HEK293 (cell line): ENCODE measurements around the gene STK11.

Experiments
- EGR2 ChIP-seq: fragments of 450-650 bp; formaldehyde crosslinking; IDR thresholded peaks from 2 replicates; pipeline ENCODE4 v1.5.1; 2016; ENCODE audit warnings: low read depth, missing biosample characterization, missing genetic modification characterization
- GFI1B ChIP-seq: fragments of 450-650 bp; formaldehyde crosslinking; IDR thresholded peaks from 2 replicates; pipeline ENCODE4 v1.5.1; 2016; ENCODE audit warnings: missing biosample characterization, missing genetic modification characterization
- GLIS1 ChIP-seq: fragments of 450-650 bp; formaldehyde crosslinking; IDR thresholded peaks from 2 replicates; pipeline ENCODE4 v1.5.1; 2016; ENCODE audit warnings: missing biosample characterization, missing genetic modification characterization
- IKZF3 ChIP-seq: fragments of 450-650 bp; IDR thresholded peaks from 2 replicates; pipeline ENCODE4 v1.5.0; 2018; ENCODE audit warnings: missing biosample characterization, mild to moderate bottlenecking, missing genetic modification characterization, moderate library complexity
- KLF1 ChIP-seq: fragments of 450-650 bp; formaldehyde crosslinking; IDR thresholded peaks from 2 replicates; pipeline ENCODE4 v1.5.1; 2016; ENCODE audit warnings: missing biosample characterization, missing genetic modification characterization
- KLF7 ChIP-seq: fragments of 450-650 bp; formaldehyde crosslinking; IDR thresholded peaks from 2 replicates; pipeline ENCODE4 v1.5.1; 2016; ENCODE audit warnings: missing biosample characterization, missing genetic modification characterization, borderline replicate concordance
- KLF8 ChIP-seq: fragments of 450-650 bp; formaldehyde crosslinking; IDR thresholded peaks from 2 replicates; pipeline ENCODE4 v1.5.1; 2016; ENCODE audit warnings: missing biosample characterization, missing genetic modification characterization
- KLF9 ChIP-seq: fragments of 450-650 bp; formaldehyde crosslinking; IDR thresholded peaks from 2 replicates; pipeline ENCODE4 v1.5.1; 2016; ENCODE audit warnings: missing biosample characterization, missing genetic modification characterization, low read depth
- PRDM6 ChIP-seq: fragments of 450-650 bp; formaldehyde crosslinking; IDR thresholded peaks from 2 replicates; pipeline ENCODE4 v1.5.1; 2017; ENCODE audit warnings: missing biosample characterization, missing genetic modification characterization
- SP3 ChIP-seq: fragments of 450-650 bp; formaldehyde crosslinking; IDR thresholded peaks from 2 replicates; pipeline ENCODE4 v1.5.1; 2016; ENCODE audit warnings: missing biosample characterization, missing genetic modification characterization
- ZBTB7A ChIP-seq: fragments of 450-650 bp; formaldehyde crosslinking; IDR thresholded peaks from 2 replicates; pipeline ENCODE4 v1.5.1; 2016; ENCODE audit warnings: low read depth, missing biosample characterization, missing genetic modification characterization
- ZEB2 ChIP-seq: fragments of 450-650 bp; formaldehyde crosslinking; IDR thresholded peaks from 2 replicates; pipeline ENCODE4 v1.5.1; 2016; ENCODE audit warnings: missing biosample characterization, missing genetic modification characterization
- ZFHX2 ChIP-seq: fragments of 450-650 bp; formaldehyde crosslinking; conservative IDR thresholded peaks from 2 replicates; pipeline ENCODE4 v1.5.1; 2016; ENCODE audit warnings: missing biosample characterization, missing genetic modification characterization
- ZFP69B ChIP-seq: fragments of 450-650 bp; formaldehyde crosslinking; IDR thresholded peaks from 2 replicates; pipeline ENCODE4 v1.5.1; 2016; ENCODE audit warnings: missing biosample characterization, missing genetic modification characterization
- ZNF10 ChIP-seq: fragments of 450-650 bp; formaldehyde crosslinking; IDR thresholded peaks from 2 replicates; pipeline ENCODE4 v1.5.1; 2017; ENCODE audit warnings: missing biosample characterization, missing genetic modification characterization
- ZNF112 ChIP-seq: fragments of 450-650 bp; formaldehyde crosslinking; IDR thresholded peaks from 2 replicates; pipeline ENCODE4 v1.5.0; 2017; ENCODE audit warnings: missing biosample characterization, missing genetic modification characterization
- ZNF146 ChIP-seq: fragments of 450-650 bp; formaldehyde crosslinking; IDR thresholded peaks from 2 replicates; pipeline ENCODE4 v1.5.1; 2016; ENCODE audit warnings: missing biosample characterization, missing genetic modification characterization
- ZNF174 ChIP-seq: fragments of 450-650 bp; formaldehyde crosslinking; IDR thresholded peaks from 2 replicates; pipeline ENCODE4 v1.5.0; 2017; ENCODE audit warnings: missing biosample characterization, mild to moderate bottlenecking, missing genetic modification characterization
- ZNF184 ChIP-seq: fragments of 450-650 bp; IDR thresholded peaks from 2 replicates; pipeline ENCODE4 v1.5.1; 2018; ENCODE audit warnings: missing biosample characterization, mild to moderate bottlenecking, missing genetic modification characterization
- ZNF221 ChIP-seq: fragments of 450-650 bp; formaldehyde crosslinking; IDR thresholded peaks from 2 replicates; pipeline ENCODE4 v1.5.1; 2017; ENCODE audit warnings: missing biosample characterization, missing genetic modification characterization, borderline replicate concordance
- ZNF335 ChIP-seq: fragments of 450-650 bp; formaldehyde crosslinking; conservative IDR thresholded peaks from 2 replicates; pipeline ENCODE4 v1.5.1; 2016; ENCODE audit warnings: missing biosample characterization, missing genetic modification characterization
- ZNF398 ChIP-seq: fragments of 450-650 bp; formaldehyde crosslinking; IDR thresholded peaks from 2 replicates; pipeline ENCODE4 v1.5.1; 2017; ENCODE audit warnings: missing biosample characterization, missing genetic modification characterization
- ZNF544 ChIP-seq: fragments of 450-650 bp; formaldehyde crosslinking; IDR thresholded peaks from 2 replicates; pipeline ENCODE4 v1.5.0; 2017; ENCODE audit warnings: missing biosample characterization, missing genetic modification characterization
- ZNF558 ChIP-seq: fragments of 450-650 bp; formaldehyde crosslinking; IDR thresholded peaks from 2 replicates; pipeline ENCODE4 v1.5.1; 2016; ENCODE audit warnings: missing biosample characterization, missing genetic modification characterization
- ZNF621 ChIP-seq: fragments of 450-650 bp; formaldehyde crosslinking; IDR thresholded peaks from 2 replicates; pipeline ENCODE4 v1.5.1; 2017; ENCODE audit warnings: missing biosample characterization, missing genetic modification characterization
- ZNF677 ChIP-seq: fragments of 450-650 bp; IDR thresholded peaks from 2 replicates; pipeline ENCODE4 v1.5.0; 2018; ENCODE audit warnings: missing biosample characterization, mild to moderate bottlenecking, missing genetic modification characterization, moderate library complexity
- ZSCAN23 ChIP-seq: fragments of 450-650 bp; formaldehyde crosslinking; IDR thresholded peaks from 2 replicates; pipeline ENCODE4 v1.5.1; 2016; ENCODE audit warnings: missing biosample characterization, missing genetic modification characterization
- TF ChIP-seq, protein P1 (sequence below): fragments of 450-650 bp; formaldehyde crosslinking; IDR thresholded peaks from 2 replicates; pipeline ENCODE4 v1.5.1; 2016; ENCODE audit warnings: missing biosample characterization, missing genetic modification characterization
- TF ChIP-seq, protein P2 (sequence below): fragments of 450-650 bp; formaldehyde crosslinking; optimal IDR thresholded peaks from 2 replicates; pipeline ENCODE3; 2016; ENCODE audit warnings: missing biosample characterization, mild to moderate bottlenecking, missing genetic modification characterization
- TF ChIP-seq, protein P3 (sequence below): fragments of 450-650 bp; formaldehyde crosslinking; IDR thresholded peaks from 2 replicates; pipeline ENCODE4 v1.5.1; 2016; ENCODE audit warnings: missing biosample characterization, missing genetic modification characterization
- TF ChIP-seq, protein P4 (sequence below): fragments of 450-650 bp; formaldehyde crosslinking; IDR thresholded peaks from 2 replicates; pipeline ENCODE4 v1.5.1; 2016; ENCODE audit warnings: missing biosample characterization, missing genetic modification characterization

STK11 gene

DNA sequence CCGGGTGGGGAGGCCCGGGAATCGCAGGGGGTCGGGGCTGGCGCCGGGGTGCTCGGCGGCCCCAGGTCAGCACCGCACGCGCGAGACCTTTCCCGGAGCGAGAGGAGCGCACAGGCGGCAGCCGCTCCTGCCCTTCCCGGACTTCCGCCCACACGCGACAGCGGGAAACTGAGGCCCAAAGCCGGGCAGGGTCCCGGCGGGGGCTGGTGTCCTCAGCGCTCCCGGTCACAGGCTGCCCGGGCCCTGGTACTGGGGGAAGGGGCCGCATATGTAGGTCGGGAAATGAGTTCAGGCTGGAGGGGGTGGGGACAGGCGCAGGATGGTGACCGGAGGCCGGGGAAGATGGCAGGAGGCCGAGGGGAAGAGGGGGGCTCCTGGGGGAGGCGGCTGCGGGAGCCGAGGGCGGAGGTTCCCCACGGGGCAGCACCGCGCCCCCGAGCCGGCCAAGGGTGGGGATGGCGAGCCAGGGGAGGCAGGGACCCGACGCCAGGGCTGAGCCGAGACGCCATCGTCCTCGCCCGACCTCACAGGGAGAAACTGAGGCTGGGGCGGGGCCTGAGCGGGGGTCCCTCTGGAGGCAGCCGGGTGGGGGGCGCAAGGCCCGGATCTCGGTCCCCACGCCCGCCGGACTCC is 31.6 kb downstream of the STK11 start (continued):
- TF ChIP-seq, protein P1, sequence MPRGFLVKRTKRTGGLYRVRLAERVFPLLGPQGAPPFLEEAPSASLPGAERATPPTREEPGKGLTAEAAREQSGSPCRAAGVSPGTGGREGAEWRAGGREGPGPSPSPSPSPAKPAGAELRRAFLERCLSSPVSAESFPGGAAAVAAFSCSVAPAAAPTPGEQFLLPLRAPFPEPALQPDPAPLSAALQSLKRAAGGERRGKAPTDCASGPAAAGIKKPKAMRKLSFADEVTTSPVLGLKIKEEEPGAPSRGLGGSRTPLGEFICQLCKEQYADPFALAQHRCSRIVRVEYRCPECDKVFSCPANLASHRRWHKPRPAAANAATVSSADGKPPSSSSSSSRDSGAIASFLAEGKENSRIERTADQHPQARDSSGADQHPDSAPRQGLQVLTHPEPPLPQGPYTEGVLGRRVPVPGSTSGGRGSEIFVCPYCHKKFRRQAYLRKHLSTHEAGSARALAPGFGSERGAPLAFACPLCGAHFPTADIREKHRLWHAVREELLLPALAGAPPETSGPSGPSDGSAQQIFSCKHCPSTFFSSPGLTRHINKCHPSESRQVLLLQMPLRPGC (tag by site-specific recombination) = no peak
- TF ChIP-seq ZNF112 (no peak), KLF7 (tag by site-specific recombination) (0 out of 2 replicates have a peak, but pooled peaks have one; percentile 41), PRDM6 (no peak), ZNF174 (tag by site-specific recombination) (no peak), KLF1 (tag by site-specific recombination) (peak; percentile 75), ZFP69B (tag by site-specific recombination) (peak; percentile 22; the same call in 1 of the 2 replicates), ZBTB7A (tag by site-specific recombination) (peak; percentile 72; the same call in 1 of the 2 replicates), GFI1B (tag by site-specific recombination) (no peak), ZNF184 (tag by site-specific recombination) (no peak), ZNF221 (no peak), EGR2 (peak; percentile 75), SP3 (peak; percentile 24; the same call in 1 of the 2 replicates), ZNF558 (tag by site-specific recombination) (no peak), ZNF677 (tag by site-specific recombination) (no peak), GLIS1 (tag by site-specific recombination) (peak; percentile 83), ZNF146 (tag by site-specific recombination) (no peak), ZEB2 (tag by site-specific recombination) (peak; percentile 79), KLF8 (tag by site-specific recombination) (0 out of 2 replicates have a peak, but pooled peaks have one; percentile 65), ZNF10 (tag by site-specific recombination) (no peak), ZNF621 (tag by site-specific recombination) (no peak), ZFHX2 (tag by site-specific recombination) (peak; percentile 83), ZSCAN23 (tag by site-specific recombination) (no peak), ZNF544 (no peak), ZNF398 (peak; percentile 92), ZNF335 (peak; percentile 52), KLF9 (tag by site-specific recombination) (peak; percentile 74), IKZF3 (peak; percentile 13; the same call in 1 of the 2 replicates)
- TF ChIP-seq, protein P2, sequence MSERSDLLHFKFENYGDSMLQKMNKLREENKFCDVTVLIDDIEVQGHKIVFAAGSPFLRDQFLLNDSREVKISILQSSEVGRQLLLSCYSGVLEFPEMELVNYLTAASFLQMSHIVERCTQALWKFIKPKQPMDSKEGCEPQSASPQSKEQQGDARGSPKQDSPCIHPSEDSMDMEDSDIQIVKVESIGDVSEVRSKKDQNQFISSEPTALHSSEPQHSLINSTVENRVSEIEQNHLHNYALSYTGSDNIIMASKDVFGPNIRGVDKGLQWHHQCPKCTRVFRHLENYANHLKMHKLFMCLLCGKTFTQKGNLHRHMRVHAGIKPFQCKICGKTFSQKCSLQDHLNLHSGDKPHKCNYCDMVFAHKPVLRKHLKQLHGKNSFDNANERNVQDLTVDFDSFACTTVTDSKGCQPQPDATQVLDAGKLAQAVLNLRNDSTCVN = peak; percentile 66
- TF ChIP-seq, protein P3, sequence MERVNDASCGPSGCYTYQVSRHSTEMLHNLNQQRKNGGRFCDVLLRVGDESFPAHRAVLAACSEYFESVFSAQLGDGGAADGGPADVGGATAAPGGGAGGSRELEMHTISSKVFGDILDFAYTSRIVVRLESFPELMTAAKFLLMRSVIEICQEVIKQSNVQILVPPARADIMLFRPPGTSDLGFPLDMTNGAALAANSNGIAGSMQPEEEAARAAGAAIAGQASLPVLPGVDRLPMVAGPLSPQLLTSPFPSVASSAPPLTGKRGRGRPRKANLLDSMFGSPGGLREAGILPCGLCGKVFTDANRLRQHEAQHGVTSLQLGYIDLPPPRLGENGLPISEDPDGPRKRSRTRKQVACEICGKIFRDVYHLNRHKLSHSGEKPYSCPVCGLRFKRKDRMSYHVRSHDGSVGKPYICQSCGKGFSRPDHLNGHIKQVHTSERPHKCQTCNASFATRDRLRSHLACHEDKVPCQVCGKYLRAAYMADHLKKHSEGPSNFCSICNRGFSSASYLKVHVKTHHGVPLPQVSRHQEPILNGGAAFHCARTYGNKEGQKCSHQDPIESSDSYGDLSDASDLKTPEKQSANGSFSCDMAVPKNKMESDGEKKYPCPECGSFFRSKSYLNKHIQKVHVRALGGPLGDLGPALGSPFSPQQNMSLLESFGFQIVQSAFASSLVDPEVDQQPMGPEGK (tag by site-specific recombination) = peak; percentile 95
- TF ChIP-seq, protein P4, sequence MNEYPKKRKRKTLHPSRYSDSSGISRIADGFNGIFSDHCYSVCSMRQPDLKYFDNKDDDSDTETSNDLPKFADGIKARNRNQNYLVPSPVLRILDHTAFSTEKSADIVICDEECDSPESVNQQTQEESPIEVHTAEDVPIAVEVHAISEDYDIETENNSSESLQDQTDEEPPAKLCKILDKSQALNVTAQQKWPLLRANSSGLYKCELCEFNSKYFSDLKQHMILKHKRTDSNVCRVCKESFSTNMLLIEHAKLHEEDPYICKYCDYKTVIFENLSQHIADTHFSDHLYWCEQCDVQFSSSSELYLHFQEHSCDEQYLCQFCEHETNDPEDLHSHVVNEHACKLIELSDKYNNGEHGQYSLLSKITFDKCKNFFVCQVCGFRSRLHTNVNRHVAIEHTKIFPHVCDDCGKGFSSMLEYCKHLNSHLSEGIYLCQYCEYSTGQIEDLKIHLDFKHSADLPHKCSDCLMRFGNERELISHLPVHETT = no peak
